ENCODE measurements around the gene SLC2A10. TPM values are rescaled to one million over a fixed set of nuclear protein-coding genes. Genes with fewer than 3 reads are reported as not detected.

Gene SLC2A10
- total and polyA plus RNA-seq, 2 experiments from 2014 or later = 4.9 to 14.6 TPM

DNA sequence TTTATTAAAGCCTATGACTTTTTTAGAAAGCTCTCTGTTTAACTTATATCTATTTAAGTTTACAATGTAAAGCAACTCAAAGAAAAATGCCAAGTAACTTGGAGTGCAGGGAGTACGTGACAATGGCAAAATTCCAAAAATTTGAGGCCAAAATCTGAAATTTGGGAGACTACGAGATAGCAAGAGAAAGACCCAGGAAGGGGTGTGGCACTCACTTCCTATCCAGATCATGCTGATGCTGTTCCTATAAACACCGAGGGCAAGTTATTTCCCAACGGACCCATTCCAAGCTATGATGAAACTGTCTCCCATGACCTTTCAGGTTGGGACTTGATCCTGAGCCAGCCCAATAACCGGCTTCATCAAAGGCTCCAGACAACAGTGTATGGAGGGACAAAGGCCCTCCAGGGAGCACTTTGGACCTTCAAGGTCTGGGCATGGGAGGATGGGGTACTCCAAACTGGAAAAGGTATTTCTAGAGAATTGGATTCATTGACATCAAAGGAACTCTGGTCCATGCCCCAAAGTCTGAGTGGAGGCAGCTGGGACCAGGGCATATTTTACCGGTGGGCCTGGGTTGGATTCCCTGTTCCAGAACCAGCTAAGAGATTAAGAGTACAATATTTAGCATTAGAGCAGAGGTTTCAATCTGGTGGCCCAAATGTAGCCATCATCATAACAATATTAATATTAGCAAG is 42.5 kb upstream of the SLC2A10 start (continued):
- TF ChIP-seq, protein P1, sequence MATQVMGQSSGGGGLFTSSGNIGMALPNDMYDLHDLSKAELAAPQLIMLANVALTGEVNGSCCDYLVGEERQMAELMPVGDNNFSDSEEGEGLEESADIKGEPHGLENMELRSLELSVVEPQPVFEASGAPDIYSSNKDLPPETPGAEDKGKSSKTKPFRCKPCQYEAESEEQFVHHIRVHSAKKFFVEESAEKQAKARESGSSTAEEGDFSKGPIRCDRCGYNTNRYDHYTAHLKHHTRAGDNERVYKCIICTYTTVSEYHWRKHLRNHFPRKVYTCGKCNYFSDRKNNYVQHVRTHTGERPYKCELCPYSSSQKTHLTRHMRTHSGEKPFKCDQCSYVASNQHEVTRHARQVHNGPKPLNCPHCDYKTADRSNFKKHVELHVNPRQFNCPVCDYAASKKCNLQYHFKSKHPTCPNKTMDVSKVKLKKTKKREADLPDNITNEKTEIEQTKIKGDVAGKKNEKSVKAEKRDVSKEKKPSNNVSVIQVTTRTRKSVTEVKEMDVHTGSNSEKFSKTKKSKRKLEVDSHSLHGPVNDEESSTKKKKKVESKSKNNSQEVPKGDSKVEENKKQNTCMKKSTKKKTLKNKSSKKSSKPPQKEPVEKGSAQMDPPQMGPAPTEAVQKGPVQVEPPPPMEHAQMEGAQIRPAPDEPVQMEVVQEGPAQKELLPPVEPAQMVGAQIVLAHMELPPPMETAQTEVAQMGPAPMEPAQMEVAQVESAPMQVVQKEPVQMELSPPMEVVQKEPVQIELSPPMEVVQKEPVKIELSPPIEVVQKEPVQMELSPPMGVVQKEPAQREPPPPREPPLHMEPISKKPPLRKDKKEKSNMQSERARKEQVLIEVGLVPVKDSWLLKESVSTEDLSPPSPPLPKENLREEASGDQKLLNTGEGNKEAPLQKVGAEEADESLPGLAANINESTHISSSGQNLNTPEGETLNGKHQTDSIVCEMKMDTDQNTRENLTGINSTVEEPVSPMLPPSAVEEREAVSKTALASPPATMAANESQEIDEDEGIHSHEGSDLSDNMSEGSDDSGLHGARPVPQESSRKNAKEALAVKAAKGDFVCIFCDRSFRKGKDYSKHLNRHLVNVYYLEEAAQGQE (IDR thresholded peaks at IDR 0.05; ENCODE audit: unreplicated experiment) = no peak
- TF ChIP-seq NANOG (IDR thresholded peaks at IDR 0.05; ENCODE audit: borderline replicate concordance) (no peak), ZNF114 (CRISPR knock-in tag; IDR thresholded peaks at IDR 0.05) (no peak), CREB1 (CRISPR knock-in tag; IDR thresholded peaks at IDR 0.05; ENCODE audit: low read depth) (no peak), ZNF331 (CRISPR knock-in tag; IDR thresholded peaks at IDR 0.05; ENCODE audit: low read depth) (no peak), STAT1 (IDR thresholded peaks at IDR 0.05; ENCODE audit: unreplicated experiment) (no peak)

DNA sequence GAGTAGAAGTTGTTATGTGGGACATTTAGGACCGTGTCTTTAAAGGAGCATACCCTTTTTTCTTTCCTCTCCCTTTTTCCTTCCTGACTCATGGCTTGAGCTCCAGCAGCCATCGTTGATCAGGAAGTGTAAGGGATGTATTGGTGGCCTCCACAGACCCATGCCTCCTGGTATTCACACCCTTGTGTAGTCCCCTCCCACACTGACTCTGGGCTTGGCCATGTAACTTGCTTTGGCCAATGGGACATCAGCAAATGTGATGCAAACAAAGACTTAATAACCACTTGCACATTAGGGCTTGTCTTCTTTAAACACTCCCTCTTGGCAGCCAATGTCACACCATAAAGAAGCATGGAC is 39.2 kb upstream of the SLC2A10 start:
- Mint-ChIP-seq H3K27ac (no peak overlapping the region), H3K36me3 (ENCODE audit: low read depth) (peaks cover 38% of the 10 kb centered on the region)
- TF ChIP-seq, protein P2, sequence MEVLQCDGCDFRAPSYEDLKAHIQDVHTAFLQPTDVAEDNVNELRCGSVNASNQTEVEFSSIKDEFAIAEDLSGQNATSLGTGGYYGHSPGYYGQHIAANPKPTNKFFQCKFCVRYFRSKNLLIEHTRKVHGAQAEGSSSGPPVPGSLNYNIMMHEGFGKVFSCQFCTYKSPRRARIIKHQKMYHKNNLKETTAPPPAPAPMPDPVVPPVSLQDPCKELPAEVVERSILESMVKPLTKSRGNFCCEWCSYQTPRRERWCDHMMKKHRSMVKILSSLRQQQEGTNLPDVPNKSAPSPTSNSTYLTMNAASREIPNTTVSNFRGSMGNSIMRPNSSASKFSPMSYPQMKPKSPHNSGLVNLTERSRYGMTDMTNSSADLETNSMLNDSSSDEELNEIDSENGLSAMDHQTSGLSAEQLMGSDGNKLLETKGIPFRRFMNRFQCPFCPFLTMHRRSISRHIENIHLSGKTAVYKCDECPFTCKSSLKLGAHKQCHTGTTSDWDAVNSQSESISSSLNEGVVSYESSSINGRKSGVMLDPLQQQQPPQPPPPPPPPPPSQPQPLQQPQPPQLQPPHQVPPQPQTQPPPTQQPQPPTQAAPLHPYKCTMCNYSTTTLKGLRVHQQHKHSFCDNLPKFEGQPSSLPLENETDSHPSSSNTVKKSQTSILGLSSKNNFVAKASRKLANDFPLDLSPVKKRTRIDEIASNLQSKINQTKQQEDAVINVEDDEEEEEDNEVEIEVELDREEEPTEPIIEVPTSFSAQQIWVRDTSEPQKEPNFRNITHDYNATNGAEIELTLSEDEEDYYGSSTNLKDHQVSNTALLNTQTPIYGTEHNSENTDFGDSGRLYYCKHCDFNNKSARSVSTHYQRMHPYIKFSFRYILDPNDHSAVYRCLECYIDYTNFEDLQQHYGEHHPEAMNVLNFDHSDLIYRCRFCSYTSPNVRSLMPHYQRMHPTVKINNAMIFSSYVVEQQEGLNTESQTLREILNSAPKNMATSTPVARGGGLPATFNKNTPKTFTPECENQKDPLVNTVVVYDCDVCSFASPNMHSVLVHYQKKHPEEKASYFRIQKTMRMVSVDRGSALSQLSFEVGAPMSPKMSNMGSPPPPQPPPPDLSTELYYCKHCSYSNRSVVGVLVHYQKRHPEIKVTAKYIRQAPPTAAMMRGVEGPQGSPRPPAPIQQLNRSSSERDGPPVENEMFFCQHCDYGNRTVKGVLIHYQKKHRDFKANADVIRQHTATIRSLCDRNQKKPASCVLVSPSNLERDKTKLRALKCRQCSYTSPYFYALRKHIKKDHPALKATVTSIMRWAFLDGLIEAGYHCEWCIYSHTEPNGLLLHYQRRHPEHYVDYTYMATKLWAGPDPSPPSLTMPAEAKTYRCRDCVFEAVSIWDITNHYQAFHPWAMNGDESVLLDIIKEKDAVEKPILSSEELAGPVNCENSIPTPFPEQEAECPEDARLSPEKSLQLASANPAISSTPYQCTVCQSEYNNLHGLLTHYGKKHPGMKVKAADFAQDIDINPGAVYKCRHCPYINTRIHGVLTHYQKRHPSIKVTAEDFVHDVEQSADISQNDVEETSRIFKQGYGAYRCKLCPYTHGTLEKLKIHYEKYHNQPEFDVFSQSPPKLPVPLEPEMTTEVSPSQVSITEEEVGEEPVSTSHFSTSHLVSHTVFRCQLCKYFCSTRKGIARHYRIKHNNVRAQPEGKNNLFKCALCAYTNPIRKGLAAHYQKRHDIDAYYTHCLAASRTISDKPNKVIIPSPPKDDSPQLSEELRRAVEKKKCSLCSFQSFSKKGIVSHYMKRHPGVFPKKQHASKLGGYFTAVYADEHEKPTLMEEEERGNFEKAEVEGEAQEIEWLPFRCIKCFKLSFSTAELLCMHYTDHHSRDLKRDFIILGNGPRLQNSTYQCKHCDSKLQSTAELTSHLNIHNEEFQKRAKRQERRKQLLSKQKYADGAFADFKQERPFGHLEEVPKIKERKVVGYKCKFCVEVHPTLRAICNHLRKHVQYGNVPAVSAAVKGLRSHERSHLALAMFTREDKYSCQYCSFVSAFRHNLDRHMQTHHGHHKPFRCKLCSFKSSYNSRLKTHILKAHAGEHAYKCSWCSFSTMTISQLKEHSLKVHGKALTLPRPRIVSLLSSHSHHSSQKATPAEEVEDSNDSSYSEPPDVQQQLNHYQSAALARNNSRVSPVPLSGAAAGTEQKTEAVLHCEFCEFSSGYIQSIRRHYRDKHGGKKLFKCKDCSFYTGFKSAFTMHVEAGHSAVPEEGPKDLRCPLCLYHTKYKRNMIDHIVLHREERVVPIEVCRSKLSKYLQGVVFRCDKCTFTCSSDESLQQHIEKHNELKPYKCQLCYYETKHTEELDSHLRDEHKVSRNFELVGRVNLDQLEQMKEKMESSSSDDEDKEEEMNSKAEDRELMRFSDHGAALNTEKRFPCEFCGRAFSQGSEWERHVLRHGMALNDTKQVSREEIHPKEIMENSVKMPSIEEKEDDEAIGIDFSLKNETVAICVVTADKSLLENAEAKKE (CRISPR knock-in tag; IDR thresholded peaks at IDR 0.05) = no peak
- TF ChIP-seq POLR2AphosphoS5 (IDR thresholded peaks at IDR 0.05; ENCODE audit: low read depth) = no peak
- TF ChIP-seq EZH2 (IDR thresholded peaks at IDR 0.05; ENCODE audit: low read depth, unreplicated experiment) = no peak
- no peak for TF ChIP-seq ZNF331 (CRISPR knock-in tag; IDR thresholded peaks at IDR 0.05; ENCODE audit: low read depth)
- no peak for TF ChIP-seq STAT1 (IDR thresholded peaks at IDR 0.05; ENCODE audit: unreplicated experiment)
- TF ChIP-seq, protein P1 (IDR thresholded peaks at IDR 0.05; ENCODE audit: unreplicated experiment) = no peak
- no peak for TF ChIP-seq NANOG (IDR thresholded peaks at IDR 0.05; ENCODE audit: borderline replicate concordance)
- TF ChIP-seq EZH2phosphoT487 (IDR thresholded peaks at IDR 0.05; ENCODE audit: unreplicated experiment) = no peak
- no peak for TF ChIP-seq JUNB (IDR thresholded peaks at IDR 0.05; ENCODE audit: unreplicated experiment)
- no peak for TF ChIP-seq CREB1 (CRISPR knock-in tag; IDR thresholded peaks at IDR 0.05; ENCODE audit: low read depth)

More for the DNA sequence above, 39.2 kb upstream of the SLC2A10 start:
- peaks cover 17% of the 10 kb centered on the region for H3K4me1 Mint-ChIP-seq
- no peak overlapping the region for H2AFZ ChIP-seq
- no peak overlapping the region for H3K4me3 Mint-ChIP-seq
- ATAC-seq (no peak), DNase-seq (ENCODE audit: low spot score) (no peak)
- H3K36me3 ChIP-seq (ENCODE audit: insufficient read depth) = no peaks in the 10 kb centered on the region
- peaks cover 17% of the 10 kb centered on the region for H3K9me3 Mint-ChIP-seq
- peaks cover 6% of the 10 kb centered on the region for H3K27me3 Mint-ChIP-seq (ENCODE audit: insufficient read depth, low read depth, poor library complexity)
- H3K4me3 ChIP-seq = no peak overlapping the region
- no peak overlapping the region for H3K4me2 ChIP-seq
- H3F3A ChIP-seq (replicated peaks; ENCODE audit: low read depth) = no peaks in the 10 kb centered on the region
- peaks cover 7% of the 10 kb centered on the region for H3K4me1 ChIP-seq (ENCODE audit: insufficient read depth)
- H3K79me2 ChIP-seq (replicated peaks; ENCODE audit: insufficient read depth) = no peaks in the 10 kb centered on the region
- H3K9me2 ChIP-seq (ENCODE audit: insufficient read depth) = no peaks in the 10 kb centered on the region
- no peaks in the 10 kb centered on the region for H4K20me1 ChIP-seq (replicated peaks; ENCODE audit: insufficient read depth)
- H3K27ac ChIP-seq (ENCODE audit: low read depth) = no peak overlapping the region
- no peaks in the 10 kb centered on the region for H3K27me3 ChIP-seq (ENCODE audit: insufficient read depth)

Measured in GM23338 (cell line).